Measurements from ENCODE around the gene BCL11A.

Gene BCL11A

DNA sequence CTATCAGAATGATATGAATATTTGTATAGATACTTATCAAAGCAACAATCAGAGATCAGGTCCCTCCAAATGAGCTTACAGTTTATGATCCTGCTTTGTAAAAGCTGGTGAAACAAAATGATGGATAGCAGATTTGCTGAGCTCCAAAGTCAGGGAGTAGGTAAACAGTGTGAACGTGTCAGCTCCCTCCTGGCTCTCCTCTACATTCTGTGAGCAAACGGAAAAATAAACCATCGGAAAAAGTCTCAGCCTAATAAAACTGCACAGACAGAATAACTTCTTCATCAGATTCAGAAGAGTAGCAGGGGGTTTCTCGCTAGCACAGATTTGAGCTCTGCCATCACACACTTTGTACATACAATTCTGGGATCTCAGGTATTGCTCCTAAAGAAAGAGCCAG, 51.3 kb downstream of the BCL11A start:
- no peak for DNase-seq

DNA sequence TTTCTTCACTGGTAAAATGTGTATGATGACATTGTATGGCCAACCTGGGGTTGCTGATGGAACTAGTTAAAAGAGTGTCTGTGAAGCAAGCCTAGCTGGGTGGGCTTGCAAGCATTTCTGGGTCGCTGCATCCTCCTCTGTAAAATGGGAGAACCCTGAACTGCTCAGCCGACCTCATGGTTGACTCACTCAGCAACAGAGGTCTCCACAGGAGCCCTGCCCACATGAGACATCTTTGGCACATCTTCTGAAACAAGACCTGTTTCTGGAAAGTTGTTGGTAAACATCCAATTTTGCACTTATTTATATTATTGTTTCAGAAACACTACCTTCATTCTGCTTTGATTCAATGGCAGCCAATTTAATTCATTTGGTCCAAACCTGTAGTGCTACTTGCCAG, 52.6 kb downstream of the BCL11A start:
- DNase-seq, result no peak

DNA sequence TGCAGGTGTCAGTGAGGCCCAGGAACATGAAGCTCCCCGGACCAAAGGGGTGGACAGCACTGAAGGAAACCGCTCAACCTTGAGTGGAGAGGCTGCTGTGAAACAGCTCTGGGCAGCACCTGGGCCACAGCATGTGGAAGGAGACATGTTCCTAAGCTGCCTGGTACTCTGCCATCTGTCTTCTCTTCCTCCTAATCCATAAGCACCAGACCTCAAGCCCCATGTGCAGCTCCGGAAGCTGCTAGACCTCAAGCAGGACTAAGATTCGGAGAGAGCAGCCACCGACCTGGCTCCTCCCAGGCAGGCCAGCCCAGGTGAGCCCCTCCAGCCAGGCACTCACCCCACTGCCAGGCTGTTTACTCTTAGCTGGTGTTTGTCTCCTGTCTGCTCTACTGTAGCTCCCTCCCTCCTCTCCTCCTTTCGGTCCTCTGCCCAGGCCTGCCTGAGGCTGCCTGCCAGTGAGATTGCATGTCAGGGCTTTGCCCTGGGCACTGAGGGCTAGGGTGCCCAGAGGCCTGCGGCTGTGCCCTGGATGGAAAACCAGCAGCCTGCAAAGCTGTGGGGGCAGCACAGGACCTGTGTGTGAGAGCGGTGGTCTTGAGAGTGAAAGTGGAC, 53.7 kb downstream of the BCL11A start:
- no peak for DNase-seq

DNA sequence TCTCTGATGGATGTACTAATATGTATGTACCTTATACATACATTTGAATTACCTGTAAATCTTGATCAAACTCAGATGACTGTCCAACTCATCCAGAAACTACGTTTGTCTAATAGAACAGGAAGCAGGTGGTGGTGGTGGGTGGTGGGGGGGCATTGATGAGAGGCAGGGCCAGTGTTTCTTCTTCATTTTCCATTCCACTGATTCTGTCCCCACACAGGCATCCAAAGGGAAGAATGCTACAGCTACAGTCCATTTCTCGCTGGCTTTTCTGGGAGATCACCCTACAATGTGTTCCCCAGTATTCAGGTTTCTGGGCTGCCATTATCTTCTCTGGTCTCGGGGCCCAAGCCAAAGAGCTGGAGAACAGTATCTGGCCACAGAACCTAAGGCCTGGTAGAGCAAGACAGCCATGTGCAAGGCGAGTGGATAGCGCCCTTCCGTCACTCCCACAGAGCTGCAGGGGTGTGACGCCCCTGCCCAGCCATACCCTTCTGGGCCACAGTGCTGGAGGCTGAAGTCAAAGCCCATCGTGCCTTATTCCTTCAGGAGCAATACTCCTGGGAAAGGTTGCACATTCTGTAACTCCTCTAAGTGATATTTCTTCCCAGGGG, 54.5 kb downstream of the BCL11A start:
- DNase-seq, result no peak

DNA sequence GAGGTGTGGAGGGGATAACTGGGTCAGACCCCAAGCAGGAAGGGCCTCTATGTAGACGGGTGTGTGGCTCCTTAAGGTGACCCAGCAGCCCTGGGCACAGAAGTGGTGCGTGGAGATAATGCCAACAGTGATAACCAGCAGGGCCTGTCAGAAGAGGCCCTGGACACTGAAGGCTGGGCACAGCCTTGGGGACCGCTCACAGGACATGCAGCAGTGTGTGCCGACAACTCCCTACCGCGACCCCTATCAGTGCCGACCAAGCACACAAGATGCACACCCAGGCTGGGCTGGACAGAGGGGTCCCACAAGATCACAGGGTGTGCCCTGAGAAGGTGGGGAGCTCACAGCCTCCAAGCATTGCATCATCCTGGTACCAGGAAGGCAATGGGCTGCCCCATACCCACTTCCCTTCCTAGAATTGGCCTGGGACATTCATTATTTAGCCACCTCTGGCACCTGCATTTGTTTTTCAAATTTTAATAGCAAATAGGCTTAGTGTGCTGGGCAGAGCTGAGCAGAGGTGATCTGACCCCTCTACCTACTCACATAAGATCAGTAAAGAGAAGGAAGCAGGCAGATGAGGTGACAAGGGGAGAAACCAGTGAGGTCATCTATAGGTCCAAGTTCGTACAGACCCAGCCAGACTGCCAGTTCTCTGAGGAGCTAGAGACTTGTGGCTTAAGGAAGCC, 55.2 kb downstream of the BCL11A start:
- no peak for DNase-seq

DNA sequence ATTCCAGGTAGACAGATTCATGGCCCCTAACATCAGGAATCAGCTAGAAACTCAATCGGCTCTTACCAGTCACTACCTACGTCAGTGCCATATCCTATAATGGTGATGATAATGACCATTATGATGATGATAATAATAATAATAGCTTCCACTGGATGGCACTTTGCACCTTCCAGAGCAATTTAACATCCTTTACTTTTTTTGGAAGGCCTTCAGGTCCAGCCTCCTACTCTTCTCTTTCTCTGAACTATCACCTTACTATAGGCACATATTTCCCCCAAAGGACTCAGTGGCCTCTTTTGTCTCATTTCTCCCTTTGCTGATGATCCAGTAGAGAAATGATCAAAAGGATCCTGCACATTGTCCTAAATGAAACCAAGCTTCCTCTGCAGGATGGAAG, 56.0 kb downstream of the BCL11A start:
- no peak for DNase-seq

DNA sequence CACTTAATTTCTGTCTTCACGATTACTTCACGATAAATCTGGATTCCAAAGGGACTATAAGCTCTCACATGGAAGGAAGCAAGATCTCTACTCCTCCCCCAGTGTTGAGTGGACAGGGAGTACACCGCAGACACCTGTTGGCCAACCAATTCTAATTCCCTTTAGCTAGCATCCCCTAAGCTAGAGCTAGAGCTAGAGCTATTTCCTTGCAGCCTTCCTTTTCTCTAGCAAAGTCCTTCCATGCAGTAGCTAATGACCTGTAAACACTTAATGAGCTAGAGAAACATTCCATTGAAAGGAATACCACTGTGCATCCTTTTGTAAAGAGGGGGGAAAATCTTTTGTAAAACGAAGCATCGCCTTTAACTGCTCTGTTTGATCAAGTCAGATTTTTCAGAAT, 56.5 kb downstream of the BCL11A start:
- DNase-seq, result no peak

DNA sequence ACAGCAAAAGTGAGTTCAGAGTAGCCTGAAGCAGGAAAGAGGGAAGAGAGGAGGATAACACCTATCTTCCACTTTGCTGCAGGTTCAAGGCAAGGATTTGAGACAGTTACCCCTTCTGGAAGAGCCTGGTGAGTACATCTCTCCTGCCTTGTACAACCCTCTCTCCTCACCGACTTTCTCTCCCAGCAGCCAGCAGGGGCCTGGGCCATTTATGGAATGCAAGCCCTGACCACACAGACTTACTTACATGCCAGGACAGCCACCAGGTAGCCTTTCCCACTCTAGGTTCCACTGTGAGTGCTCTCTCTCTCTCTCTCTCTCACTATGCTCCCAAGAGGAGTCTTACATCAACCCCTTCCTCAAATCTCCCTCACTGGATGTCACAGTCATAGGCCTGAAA, 57.0 kb downstream of the BCL11A start:
- DNase-seq, result no peak

DNA sequence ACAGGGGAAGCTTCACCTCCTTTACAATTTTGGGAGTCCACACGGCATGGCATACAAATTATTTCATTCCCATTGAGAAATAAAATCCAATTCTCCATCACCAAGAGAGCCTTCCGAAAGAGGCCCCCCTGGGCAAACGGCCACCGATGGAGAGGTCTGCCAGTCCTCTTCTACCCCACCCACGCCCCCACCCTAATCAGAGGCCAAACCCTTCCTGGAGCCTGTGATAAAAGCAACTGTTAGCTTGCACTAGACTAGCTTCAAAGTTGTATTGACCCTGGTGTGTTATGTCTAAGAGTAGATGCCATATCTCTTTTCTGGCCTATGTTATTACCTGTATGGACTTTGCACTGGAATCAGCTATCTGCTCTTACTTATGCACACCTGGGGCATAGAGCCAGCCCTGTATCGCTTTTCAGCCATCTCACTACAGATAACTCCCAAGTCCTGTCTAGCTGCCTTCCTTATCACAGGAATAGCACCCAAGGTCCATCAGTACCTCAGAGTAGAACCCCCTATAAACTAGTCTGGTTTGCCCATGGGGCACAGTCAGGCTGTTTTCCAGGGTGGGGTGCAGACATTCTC, 58.3 kb downstream of the BCL11A start:
- DNase-seq, result no peak

DNA sequence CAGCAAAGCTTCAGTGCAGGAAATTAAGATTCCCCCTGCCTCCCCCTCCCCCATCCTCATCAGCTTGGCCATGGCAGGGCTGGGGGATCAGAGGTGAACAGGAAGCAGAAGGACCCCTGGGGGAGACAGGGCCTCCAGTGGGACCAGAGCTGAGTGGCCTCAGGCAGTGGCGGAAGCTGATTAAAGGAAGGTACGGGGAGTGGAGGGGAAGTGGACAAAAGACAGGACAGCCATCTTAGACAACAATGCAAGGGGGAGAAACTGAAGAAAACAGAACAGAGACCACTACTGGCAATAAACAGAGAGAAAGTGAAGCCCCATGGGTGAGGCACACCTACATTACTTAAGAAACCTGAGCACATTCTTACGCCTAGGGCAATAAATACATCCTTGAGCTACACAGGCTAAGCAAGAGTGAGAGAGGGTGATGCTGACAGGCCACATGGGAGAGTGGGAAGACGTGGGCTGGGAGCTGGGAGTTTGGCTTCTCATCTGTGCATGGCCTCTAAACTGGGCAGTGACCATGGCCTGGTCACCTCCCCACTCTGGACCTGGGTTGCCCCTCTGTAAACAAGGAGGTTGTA, 59.6 kb downstream of the BCL11A start:
- no peak for DNase-seq

DNA sequence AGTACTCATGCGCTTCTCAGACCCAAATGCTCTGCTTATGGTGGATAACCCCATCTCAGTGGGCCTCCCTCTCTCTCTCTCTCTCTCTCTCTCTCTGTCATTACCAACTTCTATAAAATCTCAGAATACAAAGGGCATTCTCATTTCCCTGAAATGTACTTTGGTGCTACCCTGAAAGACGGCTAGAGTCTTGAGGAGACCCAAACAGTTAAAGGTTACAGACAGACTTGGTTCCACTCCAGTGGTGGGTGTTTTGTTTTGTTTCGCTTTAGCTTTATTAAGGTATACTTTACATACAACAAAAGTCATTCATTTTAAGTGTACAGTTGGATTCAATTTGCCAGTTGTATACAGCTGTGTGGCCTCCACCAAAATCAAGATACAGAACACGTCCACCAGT, 60.9 kb downstream of the BCL11A start:
- DNase-seq, result no peak

DNA sequence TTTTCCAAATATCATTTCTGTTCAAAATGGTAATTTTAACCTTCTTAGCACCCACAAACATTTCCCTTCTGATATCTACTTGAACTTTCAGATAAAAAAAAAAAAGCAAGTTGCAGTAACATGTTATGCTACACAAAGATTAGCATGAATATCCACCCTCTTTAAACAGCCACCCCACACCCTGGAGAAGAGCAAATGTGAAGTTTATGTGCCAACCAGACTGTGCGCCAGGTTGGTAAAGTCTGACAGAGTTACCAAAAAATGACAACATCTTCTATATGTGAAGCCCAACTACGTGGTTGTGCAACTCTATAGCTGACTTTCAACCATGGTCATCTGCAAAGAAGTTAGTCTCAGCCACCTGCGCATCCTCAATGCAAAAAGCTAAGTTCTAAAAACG, 62.6 kb downstream of the BCL11A start:
- no peak for DNase-seq

DNA sequence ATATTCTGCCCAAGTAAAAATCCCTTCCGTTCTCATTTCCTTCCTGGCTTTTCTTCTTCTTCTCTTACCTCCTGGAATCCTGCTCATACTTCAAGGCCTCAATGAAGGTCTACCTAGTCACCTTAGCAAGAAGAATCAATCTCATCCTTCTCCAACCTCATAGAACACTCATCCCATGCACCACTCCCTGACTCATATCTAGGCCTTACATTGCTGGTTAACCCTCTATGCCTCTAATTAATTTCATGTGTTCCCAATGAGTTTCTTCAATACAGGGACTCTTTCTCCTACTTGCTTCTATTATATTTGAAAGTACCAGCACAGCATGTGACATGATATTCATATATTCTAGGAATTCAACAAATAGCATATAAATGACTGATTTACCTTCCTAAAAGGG, 63.0 kb downstream of the BCL11A start:
- DNase-seq, result no peak

DNA sequence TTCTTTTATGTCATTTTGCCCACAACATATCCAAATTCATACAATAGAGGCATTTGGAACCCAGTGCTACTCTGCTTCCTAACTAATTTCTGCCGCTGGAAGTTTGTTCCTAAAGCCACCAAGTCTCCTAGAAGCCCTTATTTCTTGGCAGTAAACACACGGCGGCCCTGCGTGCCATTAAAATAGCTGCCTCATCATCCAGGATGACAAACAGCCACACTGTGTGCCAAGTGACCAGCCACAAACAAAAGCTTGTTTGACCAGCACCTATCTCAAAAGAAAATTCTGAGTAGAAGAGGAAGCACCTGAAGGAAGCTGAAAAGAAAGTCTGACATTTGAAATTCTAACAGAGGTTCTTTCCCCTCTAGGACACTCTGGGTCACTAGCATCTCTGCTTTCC, 64.2 kb downstream of the BCL11A start:
- no peak for DNase-seq

DNA sequence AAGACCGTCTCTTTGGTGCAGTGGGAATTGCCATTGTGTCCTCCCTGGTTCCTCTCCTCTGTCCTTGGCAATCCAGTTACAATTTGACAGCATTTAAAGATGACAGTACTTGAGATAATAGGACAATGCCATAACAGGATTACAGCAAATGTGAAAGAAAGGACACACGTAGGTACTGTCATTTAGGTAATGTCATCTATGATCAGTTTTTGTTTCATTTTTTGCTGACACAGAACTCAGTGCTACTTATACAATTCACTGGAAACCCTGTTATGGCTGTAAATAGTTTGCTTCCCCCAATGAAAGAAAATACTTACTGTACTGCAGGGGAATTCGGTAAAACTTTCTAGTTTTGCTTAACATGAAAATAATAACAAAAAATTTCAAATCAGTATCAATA, 65.2 kb downstream of the BCL11A start:
- DNase-seq, result no peak

DNA sequence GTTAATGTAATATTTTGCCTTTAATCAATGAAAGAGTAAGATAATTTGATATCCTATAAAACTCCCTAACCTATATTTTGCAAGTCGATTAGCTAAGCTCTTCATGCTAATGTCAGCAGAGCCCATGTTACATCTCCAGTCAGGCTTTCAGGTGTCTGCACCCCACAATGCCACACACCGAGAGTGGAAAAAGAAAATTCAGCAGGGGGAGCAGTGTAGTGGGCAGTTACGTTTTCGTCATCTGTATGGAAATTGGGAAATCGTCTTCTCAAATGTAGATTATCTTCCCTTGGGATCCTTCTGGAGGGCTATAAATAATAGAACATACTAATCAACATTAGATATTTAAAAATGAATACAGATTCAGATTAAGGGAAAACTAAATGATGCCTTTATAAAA, 66.3 kb downstream of the BCL11A start:
- DNase-seq, result no peak

DNA sequence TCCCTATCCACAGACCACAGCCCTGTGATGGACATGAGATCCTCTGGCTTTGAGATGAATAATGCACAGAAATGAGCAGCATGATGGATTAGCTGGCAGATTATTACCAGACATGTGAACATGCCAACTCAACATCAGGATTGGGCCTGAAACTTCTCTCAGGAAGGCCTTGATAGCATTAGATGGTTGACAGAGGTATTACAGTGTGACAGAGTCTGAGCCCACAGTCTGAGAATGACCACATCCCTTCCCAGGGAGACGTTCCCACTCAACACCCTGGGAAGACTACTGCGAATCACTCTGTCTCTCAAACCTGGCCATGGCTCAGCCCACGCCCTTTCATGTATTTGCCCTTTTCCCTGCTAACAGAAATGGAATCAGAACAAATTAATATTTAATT, 66.9 kb downstream of the BCL11A start:
- no peak for DNase-seq

DNA sequence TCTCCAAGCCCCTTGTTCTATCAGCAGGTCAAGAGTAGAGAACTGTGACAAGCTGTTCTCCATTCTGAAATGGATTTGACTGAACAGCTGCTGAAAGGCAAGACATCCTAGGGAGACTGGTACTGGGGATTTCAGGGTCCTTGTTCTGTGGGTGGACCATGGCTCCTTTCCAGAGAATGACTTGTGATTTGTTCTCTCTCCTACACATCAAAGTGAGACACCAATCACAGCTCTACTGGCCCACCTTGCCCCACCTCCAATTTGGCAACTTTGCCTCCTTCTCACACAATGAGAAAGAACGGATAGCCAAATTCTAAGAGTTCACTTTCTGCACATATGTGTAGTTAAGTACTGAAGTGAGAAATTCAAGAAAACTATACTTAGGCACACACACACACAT, 67.4 kb downstream of the BCL11A start:
- DNase-seq, result no peak

DNA sequence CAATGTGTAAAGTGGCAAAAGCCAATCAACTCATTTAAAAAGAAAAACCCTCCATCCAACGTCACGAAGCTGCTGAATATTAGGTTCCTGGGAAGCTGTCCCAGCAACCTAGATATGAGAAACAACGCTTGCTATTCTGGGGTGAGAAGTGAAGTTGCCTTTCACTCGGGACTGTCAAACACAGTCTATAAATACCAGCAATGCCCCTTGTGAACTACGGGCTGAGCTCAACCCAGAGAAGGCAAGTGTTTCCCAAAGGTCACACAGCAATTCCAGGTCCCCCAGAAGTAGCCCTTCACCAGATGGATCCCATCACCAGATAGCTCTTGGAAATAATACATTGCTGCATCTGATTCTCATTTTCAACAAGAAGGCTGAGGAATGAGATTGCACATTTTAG, 67.9 kb downstream of the BCL11A start:
- DNase-seq, result no peak

DNA sequence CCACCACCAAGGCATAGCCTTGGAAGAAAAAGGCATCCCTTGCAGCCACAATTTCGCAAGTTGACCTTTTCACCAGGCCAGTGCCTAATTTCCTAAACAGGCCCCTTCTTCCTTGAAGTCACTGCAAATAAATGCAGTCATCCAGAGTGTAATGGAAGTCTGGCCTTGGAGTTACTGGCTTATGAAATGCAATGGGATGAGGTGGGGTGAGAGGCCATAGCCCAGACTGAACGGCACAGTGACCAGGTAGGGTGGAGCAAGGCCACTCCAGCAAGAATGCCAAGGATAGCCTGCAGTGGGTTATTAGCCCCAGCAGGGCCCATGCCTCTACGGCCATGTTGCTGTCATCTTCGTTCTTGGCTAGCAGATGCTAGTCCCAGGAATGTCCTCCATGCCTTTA, 68.4 kb downstream of the BCL11A start:
- DNase-seq, result no peak

DNA sequence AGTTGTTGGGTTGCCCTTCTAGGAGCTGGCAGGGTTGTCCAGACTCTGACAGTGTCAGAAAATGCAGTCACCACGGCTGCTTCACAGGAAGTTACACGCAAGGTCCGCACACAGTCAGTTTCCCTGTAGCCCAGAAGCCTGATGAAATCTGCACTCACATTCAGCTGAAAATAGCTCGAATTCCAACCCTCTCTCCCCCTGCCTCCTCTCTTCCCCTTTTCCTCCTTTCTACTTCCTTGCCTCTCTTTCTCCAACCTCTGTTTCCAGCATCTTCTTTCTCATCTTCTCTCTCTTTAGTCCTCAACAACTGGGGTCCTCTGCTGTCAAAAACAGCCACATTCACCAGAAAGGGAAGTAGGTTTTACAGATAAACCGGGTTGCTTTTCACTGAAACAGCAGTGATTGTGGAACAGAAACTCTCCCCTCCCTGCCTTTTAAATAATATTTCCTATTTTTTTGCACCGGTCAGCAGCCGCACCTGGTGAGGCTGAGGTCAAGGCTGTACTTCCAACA, 69.3 kb downstream of the BCL11A start:
- no peak for DNase-seq

DNA sequence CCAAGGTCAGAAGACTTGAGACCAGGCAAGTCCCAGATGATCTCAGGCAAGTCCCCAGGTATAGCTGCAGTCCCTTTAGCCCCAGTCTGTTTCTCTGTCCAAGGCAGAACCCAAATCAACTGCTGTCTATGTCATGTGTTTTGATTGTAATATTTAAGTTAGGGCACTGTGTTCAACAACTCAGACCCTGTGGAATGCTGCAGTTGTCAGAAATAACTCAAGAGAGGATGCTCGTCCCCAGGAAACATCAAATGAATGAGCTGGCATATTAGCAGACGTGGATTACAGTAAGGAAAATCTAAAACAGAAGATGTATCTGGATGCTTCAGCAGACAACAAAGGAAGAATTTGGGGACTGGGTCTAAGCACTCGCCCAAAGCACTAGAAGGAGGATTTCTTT, 70.1 kb downstream of the BCL11A start:
- DNase-seq, result no peak

DNA sequence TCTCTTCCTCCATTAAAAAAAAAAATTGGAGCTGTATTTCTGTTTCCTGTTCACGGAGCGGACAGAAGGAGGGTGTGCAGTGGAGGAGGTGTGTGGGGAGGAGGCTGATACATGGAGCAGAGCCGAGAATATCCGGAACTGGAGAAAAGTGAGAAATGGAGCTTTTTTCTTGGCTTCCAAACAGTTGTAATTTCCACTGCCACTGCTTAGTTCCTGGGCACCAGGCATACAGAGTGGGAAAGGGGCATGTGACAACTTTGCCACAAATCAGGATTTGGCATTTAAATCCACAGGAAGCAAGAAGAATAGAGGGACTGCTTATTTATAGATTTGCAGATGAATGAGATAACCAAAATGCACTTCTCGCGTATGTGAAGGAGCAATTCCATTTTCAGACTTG, 71.2 kb downstream of the BCL11A start:
- DNase-seq, result no peak

DNA sequence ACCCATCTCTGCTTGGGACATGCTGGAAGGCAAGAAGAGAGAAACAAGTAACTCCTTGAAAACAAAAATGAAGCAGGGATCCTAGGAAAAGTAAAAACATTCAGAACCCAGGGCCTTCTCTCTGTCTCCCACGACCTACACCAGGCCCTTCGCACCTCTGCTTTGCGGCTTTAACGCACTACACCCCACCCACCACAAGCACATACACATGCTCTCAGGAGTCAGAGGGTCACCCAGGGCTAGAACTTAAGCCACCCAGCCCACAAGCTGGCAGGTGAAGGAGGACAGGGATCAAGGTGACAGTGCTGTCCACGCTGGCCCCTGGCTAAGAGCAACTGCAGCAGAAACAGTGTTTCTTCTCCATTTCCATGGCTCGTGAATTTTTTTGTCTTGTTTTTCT, 72.2 kb downstream of the BCL11A start:
- DNase-seq, result no peak

Measured in effector CD4-positive, alpha-beta T cell (primary cell).